Colonic mucosa (tissue), 4 donors: ENCODE measurements around the gene BAZ1B. TPM values are rescaled to one million over a fixed set of nuclear protein-coding genes. Genes with fewer than 3 reads are reported as not detected.

Experiments used
- DNase-seq: peaks from one replicate; pipeline ENCODE4 v3.0.0-alpha.2; 2020
- H3K27ac ChIP-seq: fragments of 200-600 bp; one replicate; pipeline ENCODE4 v1.8.0; 2021
- H3K27me3 ChIP-seq: fragments of 200-600 bp; one replicate; pipeline ENCODE4 v1.8.0; 2021
- H3K36me3 ChIP-seq: fragments of 200-600 bp; one replicate; pipeline ENCODE4 v1.8.0; 2021
- H3K4me1 ChIP-seq: fragments of 200-600 bp; one replicate; pipeline ENCODE4 v1.8.0; 2021; ENCODE audit warnings: mild to moderate bottlenecking
- H3K4me3 ChIP-seq: fragments of 200-600 bp; one replicate; pipeline ENCODE4 v1.8.0; 2021
- H3K9ac ChIP-seq, 2 donors: one replicate each; pipeline ENCODE4 v1.7.0; 2013; ENCODE audit warnings: control low read depth in 2 of 2, low read depth in 2 of 2, low read length in 2 of 2
- H3K9me3 ChIP-seq: fragments of 200-600 bp; one replicate; pipeline ENCODE4 v1.8.0; 2021
- intact Hi-C: fragments of 100-400 bp; cut with DNase I; formaldehyde crosslinking; loops from one replicate; pipeline ENCODE4 v1.14.1; 2022
- total RNA-seq, 2 donors: library from RNA; stranded (reverse); fragmentation: NEBNext Ultra II Directional in 1 of 2; extraction: Animal tissue kit (Norgen Biotek cat#: 25700) in 1 of 2; gene quantifications; one replicate each; pipeline ENCODE4 v1.2.1, GENCODE V29; 2021
- TF ChIP-seq, protein P1 (sequence below): fragments of 200-600 bp; IDR thresholded peaks from one replicate; pipeline ENCODE4 v1.8.0; 2022; ENCODE audit warnings: antibody characterized with exemption, mild to moderate bottlenecking
- donor health status: healthy.
- donor health status: DM: no; HTN: no; CAD: no.
- donor health status: DM: no; HTN: no; CAD: no.

Gene BAZ1B, protein sequence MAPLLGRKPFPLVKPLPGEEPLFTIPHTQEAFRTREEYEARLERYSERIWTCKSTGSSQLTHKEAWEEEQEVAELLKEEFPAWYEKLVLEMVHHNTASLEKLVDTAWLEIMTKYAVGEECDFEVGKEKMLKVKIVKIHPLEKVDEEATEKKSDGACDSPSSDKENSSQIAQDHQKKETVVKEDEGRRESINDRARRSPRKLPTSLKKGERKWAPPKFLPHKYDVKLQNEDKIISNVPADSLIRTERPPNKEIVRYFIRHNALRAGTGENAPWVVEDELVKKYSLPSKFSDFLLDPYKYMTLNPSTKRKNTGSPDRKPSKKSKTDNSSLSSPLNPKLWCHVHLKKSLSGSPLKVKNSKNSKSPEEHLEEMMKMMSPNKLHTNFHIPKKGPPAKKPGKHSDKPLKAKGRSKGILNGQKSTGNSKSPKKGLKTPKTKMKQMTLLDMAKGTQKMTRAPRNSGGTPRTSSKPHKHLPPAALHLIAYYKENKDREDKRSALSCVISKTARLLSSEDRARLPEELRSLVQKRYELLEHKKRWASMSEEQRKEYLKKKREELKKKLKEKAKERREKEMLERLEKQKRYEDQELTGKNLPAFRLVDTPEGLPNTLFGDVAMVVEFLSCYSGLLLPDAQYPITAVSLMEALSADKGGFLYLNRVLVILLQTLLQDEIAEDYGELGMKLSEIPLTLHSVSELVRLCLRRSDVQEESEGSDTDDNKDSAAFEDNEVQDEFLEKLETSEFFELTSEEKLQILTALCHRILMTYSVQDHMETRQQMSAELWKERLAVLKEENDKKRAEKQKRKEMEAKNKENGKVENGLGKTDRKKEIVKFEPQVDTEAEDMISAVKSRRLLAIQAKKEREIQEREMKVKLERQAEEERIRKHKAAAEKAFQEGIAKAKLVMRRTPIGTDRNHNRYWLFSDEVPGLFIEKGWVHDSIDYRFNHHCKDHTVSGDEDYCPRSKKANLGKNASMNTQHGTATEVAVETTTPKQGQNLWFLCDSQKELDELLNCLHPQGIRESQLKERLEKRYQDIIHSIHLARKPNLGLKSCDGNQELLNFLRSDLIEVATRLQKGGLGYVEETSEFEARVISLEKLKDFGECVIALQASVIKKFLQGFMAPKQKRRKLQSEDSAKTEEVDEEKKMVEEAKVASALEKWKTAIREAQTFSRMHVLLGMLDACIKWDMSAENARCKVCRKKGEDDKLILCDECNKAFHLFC (N-terminal part only)
- total RNA-seq = 10 to 100 TPM; 43.9 to 58.4 TPM

DNA sequence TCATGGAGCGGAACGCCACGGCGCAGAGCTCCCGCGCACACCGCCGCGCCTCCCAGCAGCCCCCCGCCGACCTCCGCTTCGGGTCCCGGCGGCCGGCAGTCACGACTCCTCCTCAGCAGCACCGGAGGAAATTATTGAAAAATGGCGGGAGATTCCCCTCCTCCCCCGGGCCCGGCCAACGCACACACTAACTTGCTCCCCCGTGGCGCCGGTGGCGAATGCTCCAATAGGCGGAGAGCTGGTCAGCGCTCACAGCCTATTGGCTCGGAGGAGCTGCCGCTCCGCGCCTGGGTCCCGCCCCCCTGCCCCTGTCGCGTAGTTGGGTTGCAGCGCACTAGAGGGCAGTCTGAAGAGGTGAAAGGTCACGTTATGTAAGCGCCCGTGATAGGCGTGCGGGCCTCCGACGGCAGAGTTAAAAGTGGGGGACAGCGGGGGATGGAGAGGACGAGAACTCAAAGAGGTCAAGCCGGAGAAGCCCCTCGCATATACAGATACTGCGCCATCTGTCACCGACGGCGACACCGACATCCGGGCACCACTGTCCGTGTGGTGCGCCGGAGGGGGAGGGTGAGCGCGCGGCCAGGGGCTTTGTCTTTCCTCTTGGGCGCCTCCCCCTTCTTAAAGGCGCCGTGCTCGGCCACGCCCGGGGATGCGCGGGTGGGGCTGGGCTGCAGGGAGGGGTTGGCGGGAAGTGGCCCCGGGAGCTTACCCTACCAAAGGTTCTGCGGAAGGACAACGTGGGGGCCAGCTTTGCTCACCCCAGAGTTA lies at the start of gene BAZ1B:
BAZ1B (minus strand) TSS at position 189 of the 768 bp plus-strand sequence. CDS start 360 bp downstream, outside the sequence.
- H3K4me1 ChIP-seq = no peaks in the 10 kb centered on the region
- peak within 1 kb of the TSS; percentile 66 to 92 for H3K9ac ChIP-seq

DNA sequence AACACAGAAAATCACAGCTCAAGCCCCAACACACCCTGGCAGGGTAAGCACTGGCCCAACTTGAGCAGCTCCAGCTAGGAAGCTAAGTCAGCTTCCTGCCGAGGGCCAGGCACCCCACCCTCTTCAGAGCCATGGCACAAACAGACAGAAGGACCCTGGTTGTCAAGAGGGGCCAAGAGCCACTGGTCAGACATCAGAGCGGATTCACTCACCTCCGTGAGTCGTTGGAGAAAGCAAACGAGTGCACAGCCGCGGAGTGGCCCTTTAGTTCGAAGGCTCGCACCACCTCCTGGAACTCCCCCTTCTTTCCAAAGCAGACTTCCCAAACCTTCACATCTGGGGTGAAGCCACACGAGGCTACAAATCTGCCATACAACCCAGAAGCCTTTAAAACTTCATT lies 48.9 kb upstream of the BAZ1B start:
- H3K9me3 ChIP-seq = no peaks in the 10 kb centered on the region
- H3K4me3 ChIP-seq = no peak overlapping the region
- no peaks in the 10 kb centered on the region for H3K4me1 ChIP-seq
- DNase-seq = no peak
- H3K9ac ChIP-seq = no peak overlapping the region
- intact Hi-C loops = no loop called here
- no peaks in the 10 kb centered on the region for H3K27me3 ChIP-seq
- no peak overlapping the region for H3K27ac ChIP-seq
- TF ChIP-seq, protein P1, sequence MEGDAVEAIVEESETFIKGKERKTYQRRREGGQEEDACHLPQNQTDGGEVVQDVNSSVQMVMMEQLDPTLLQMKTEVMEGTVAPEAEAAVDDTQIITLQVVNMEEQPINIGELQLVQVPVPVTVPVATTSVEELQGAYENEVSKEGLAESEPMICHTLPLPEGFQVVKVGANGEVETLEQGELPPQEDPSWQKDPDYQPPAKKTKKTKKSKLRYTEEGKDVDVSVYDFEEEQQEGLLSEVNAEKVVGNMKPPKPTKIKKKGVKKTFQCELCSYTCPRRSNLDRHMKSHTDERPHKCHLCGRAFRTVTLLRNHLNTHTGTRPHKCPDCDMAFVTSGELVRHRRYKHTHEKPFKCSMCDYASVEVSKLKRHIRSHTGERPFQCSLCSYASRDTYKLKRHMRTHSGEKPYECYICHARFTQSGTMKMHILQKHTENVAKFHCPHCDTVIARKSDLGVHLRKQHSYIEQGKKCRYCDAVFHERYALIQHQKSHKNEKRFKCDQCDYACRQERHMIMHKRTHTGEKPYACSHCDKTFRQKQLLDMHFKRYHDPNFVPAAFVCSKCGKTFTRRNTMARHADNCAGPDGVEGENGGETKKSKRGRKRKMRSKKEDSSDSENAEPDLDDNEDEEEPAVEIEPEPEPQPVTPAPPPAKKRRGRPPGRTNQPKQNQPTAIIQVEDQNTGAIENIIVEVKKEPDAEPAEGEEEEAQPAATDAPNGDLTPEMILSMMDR = no peak
- peaks cover 23% of the 10 kb centered on the region for H3K36me3 ChIP-seq

More for the DNA sequence above, at the start of gene BAZ1B:
- no peaks in the 10 kb centered on the region for H3K9me3 ChIP-seq
- TF ChIP-seq, protein P1 = no peak
- DNase-seq = peak; percentile 98
- H3K4me3 ChIP-seq = peak within 1 kb of the TSS; percentile 90
- no peaks in the 10 kb centered on the region for H3K36me3 ChIP-seq
- peak within 1 kb of the TSS; percentile 91 for H3K27ac ChIP-seq
- intact Hi-C loops = no loop called here
- no peaks in the 10 kb centered on the region for H3K27me3 ChIP-seq

DNA sequence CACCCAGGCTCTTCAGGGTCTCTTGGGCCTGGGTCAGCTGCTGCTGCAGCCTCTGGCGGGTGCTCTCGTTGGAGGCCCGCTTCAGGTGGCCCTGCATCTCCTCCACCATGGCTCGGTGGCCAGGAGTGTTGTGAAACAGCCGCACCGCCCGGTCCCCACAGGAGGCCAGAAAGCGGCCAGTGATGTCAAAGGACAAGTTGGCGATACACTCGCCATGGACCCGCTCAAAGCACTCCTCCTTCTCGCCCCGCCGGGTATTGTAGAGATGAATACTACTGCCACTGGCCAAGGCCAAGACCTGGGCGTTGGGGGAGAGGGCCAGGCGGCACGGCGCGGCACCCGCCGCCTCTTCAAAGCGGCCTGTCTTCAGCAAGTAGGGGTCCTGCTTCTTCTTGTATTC lies 48.4 kb upstream of the BAZ1B start:
- intact Hi-C loops = no loop called here
- no peak overlapping the region for H3K4me3 ChIP-seq
- TF ChIP-seq, protein P1 = no peak
- no peak overlapping the region for H3K27ac ChIP-seq
- peaks cover 23% of the 10 kb centered on the region for H3K36me3 ChIP-seq
- H3K9me3 ChIP-seq = no peaks in the 10 kb centered on the region
- H3K27me3 ChIP-seq = no peaks in the 10 kb centered on the region
- H3K9ac ChIP-seq = no peak overlapping the region
- no peaks in the 10 kb centered on the region for H3K4me1 ChIP-seq
- DNase-seq = no peak

GRCh38 chr7:73569042-73569608 lies 47.0 kb upstream of the BAZ1B start:
- TF ChIP-seq, protein P1 = no peak
- intact Hi-C loops = no loop called here
- no peak overlapping the region for H3K9ac ChIP-seq

More at GRCh38 chr7:73569042-73569608, 47.0 kb upstream of the BAZ1B start:
- Histone ChIP-seq H3K4me3 (no peak overlapping the region), H3K9me3 (no peaks in the 10 kb centered on the region), H3K4me1 (no peaks in the 10 kb centered on the region), H3K27ac (no peak overlapping the region), H3K36me3 (peaks cover 23% of the 10 kb centered on the region), H3K27me3 (no peaks in the 10 kb centered on the region)
- no peak for DNase-seq
